NCI-H2107 treated with DMSO at 0.1 percent for 48 hours (cell line): Measurements from ENCODE around the gene NTN1.

Source experiments
- DNase-seq: peaks from one replicate; lab custom pipeline; 2025; ENCODE audit not compliant: unreplicated experiment; lab: John Stamatoyannopoulos, UW

NTN1 gene

DNA sequence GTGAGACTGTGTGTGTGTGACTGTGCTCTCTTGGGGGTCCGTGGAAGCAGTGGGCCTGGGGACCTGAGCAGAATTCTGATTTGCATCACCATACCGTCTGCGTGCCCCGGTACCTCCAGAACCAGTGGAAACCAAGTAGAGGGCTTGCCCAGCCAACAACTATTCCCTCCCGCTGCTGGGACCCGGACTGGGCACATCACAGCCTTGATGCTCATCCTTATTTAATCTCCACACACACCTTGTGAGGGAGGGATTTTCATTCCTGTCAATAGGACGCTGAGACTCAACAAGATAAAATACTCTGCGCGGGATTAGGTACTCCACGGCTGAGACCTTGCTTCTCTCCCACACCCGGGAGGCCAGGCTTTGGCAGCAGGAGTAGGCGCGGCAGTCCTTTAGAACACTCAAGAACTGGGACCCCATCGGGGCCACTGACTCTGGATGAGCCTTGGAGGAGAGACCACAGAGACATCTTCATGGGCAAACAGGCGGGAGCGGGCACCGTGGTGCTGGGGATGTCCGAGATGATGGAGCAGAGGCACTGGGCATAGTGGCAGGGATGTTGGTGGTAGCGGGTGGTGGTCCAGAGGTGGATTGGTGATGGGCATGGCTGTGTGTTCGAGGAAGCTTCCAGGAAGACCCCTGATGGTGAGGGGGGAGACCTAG lies 208.0 kb downstream of the NTN1 start:
- DNase-seq, result no peak

- DNase-seq, result no peak
Observed at GRCh38 chr17:9229826-9230201, 208.5 kb downstream of the NTN1 start.

DNA sequence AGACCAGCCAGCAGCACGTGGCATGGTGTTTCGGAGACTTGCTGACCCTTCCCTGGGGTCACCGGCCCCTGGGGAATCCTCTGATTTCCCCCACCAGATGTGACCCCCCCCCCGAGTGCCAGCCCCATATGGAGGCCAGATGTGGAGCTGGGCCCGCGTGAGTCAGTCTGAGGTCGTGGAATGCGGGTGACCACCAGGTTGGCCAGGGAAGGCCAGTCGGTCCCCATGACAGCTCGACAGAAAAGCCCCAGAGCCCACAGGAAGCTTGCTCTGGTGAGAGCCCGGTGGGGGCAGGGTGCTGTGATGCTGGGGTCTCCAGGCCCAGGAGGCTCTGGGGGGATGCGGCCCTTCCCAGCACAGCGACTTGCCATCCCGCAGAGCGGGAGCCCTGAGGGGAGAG lies 209.0 kb downstream of the NTN1 start:
- DNase-seq, result no peak

DNA sequence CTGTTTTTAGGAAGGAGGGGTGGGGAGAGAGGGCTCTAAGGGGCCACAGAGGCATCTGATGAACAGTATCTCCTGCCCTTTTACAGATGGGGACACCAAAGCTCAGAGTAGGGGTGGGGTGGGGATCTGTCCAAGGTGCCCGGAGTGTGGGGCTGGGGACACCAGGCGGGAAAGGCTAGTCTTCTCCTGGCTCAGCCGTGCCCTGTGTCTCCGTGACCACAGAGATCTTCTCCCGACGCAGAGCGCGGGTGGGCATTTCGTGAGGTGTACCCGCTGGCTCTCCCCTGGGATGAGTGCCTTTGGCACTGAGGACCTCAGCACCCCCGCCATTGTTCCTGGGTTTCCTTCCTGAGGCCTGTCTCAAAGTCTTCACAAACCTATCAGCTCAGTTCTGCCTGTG lies 209.6 kb downstream of the NTN1 start:
- no peak for DNase-seq

DNA sequence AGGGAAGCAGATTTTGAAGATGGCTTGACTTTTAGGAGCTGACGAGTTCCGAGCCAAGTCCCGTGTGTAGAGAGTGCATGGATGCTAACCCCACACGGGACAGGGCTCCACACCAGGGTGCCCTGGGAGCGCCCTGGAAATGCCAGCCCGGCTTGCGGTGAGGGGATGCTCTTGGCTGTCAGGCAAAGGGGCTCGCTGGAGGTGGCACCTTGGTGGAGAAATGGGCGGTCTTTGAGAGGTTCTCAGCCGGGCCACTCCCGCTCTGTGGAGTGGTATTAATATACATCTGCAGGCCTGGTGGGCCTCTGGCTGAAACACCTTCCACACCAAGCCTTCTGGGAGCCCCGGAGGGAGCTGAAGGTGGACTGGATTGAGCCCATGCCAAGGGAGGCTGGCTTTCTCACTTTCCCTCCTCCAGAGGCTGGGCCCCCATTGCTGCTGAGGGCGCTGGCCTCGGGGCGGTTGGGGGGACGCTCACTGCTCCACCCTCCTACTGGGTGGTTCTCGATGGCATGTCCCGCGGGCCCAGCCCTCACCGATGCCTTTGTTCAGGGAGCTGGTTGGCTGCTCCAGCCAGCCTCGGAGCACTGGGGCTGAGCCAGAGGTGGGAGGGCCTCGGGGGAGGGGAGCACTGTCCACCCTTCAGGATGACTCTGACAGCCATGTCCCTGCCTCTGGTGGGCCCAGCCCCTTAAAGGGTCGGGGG lies 210.3 kb downstream of the NTN1 start:
- no peak for DNase-seq

DNA sequence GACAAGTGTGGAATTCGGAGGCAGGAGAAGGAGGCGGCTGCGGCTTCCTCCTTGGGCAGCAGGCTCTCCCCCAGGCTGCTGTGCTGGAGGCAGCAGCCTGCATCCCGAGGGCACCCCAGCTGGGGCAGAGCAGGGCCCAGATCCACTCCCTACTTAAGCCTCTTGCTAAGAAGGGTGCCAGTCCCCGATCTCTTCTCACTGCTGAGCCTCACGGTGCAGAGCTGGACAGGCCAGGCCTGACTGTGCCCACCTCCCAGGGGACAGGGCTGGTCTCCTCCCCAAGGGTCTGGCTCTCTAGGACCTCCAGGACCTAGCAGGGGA lies 210.8 kb downstream of the NTN1 start:
- no peak for DNase-seq

- no peak for DNase-seq
Observed at GRCh38 chr17:9232591-9233270, 211.4 kb downstream of the NTN1 start.

GRCh38 chr17:9233271-9233599 lies 211.9 kb downstream of the NTN1 start:
- no peak for DNase-seq

DNA sequence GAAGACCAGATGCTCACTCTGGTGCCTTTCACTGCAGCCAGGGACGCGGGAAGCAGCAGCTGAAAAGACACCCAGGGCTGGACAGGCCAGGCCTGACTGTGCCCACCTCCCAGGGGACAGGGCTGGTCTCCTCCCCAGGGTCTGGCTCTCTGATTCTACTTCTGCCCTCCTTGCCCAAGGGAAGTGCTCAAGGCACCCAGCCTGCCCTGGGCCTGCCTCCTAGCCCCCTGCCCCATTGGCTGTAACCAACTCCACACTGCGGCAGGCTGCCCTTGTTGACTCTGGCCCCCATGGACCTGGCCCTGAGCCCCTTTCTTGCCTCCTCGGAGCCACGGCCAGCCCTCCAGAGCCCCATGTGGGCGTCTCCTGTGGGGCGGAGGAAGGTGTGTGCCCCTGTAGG lies 212.5 kb downstream of the NTN1 start:
- no peak for DNase-seq

DNA sequence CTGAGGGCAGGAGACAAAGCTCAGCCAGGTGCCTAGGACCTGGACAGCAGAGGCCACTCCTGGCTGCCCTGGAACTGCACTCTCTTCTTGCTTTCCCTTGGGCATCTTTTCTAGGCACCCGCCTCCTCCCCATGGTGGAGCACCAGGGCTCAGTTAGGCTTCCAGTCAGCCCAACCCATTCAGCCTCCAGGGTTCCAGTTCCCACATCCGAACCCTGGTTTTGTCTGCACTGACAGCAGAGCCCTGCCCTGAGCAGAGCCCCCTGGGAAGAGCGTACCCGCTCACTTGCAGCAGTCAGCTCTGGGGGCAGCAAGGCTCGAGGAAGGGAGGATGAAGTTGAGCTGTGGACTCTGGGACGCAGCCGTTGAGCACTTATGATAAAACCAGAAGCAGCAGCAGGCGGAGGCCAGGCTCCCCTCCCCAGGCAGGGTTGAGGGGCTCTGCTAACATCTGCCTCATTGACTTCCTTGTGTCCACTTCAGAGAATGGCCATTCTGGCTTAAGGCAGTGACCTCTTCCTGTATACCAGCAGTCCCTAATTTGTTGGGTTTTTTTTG lies 213.2 kb downstream of the NTN1 start:
- no peak for DNase-seq

GRCh38 chr17:9235346-9235745 lies 214.0 kb downstream of the NTN1 start:
- no peak for DNase-seq

DNA sequence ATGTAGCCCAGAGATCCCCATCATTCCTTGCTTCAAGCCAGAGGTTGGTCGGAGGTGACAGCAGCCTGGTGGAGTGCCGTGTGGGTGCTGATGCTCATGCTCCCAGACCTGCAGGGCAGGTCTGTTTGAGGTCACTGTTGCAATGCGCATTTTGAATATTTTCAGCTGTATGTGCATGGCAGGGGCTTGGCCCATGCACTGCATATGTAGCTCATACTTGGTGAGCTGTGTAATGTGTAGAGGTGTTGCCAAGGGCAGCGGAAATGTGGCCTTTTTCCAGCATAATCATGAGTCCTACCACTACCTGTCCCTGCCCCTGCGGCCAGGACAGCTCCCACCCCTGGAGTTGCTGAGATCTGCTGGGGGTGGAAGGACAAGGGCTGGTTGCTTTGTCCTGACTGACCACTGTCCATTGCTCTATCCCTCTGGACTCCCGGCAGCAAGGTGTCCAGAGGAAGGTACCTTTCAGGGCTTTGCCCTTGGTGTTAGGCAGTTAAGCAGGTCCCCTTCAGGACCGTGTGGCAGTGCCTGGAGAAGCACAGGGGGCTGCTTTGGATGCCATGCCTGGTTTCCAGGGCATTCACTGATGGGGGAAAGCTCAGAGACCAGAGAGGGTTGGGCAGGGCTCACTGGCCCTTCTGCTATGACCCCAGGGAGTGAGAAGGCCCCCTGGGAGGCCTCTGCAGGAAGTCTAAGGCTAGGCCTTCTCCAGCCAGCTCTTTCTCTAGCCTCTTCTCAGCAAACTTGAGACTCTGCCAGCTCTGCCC lies 215.2 kb downstream of the NTN1 start:
- DNase-seq, result no peak

DNA sequence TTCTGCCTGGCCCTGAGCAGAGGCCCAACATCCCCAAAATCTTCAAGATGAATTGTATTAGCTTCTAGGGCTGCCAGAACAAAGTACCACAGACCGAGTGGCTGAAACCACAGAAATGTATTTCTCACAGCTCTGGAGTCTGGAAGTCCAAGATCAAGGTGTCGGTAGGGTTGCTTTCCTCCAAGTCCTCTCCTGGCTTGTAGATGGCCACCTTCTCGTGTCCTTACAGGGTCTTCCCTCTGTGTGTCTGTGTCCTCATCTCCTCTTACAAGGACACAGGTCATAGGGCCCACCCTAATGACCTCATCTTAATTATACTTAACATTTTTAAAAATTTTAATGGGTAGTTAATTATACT lies 215.7 kb downstream of the NTN1 start:
- DNase-seq, result no peak

- no peak for DNase-seq
Observed at GRCh38 chr17:9237661-9238301, 216.5 kb downstream of the NTN1 start.

- DNase-seq, result no peak
Observed at GRCh38 chr17:9238340-9239245, 217.3 kb downstream of the NTN1 start.

- no peak for DNase-seq
Observed at GRCh38 chr17:9239246-9239792, 218.0 kb downstream of the NTN1 start.

- DNase-seq, result no peak
Observed at GRCh38 chr17:9239793-9240658, 218.7 kb downstream of the NTN1 start.

DNA sequence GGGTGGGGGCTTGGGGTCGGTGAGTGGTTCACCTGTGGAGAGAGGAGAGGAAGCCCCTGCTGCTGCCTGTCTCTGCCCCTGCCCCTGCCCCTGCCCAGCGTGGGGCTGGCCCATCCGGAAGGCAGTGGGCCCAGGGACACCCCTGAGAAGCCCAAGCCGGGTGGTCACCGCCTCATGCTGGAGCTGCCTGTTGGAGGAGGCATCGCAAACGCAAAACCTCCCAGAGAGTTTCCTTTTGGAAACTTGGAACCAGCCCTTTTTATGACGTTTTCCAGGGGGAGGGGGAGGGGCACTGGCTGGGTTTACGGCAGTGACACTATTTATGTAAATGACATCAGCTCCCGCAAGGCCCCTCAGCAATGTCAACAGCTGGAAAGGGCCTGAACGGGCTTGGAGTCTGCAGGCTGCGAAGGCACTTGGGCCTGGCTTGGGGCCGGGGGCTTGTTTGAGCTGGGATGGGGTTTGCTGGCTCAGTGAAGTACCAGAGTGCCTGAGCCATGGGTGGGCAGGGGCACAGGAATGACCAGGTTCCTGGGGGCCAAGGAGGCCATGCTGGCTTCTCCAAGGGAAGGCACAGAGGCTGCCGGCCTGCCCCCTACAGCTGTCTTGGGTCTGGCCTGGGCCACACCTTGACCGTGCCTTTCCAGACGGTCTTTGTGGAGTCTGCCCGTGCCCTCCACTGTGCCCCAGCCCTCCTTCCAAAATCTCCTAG lies 219.5 kb downstream of the NTN1 start:
- DNase-seq, result no peak
